Ishikawa (cell line): ENCODE results near the gene TBX10.
A peak's percentile ranks its signal among the peaks of the same experiment; 100 is the strongest.

Experiments used
- CEBPB ChIP-seq: IDR thresholded peaks from 2 replicates; pipeline ENCODE4 v1.6.1; 2012
- CREB1 ChIP-seq: IDR thresholded peaks from 2 replicates; pipeline ENCODE4 v1.6.1; 2012; ENCODE audit warnings: low read depth
- EGR1 ChIP-seq: IDR thresholded peaks from 2 replicates; pipeline ENCODE4 v1.6.1; 2012
- EP300 ChIP-seq: IDR thresholded peaks from 2 replicates; pipeline ENCODE4 v1.6.1; 2012; ENCODE audit warnings: borderline replicate concordance
- FOXM1 ChIP-seq: IDR thresholded peaks from 2 replicates; pipeline ENCODE4 v1.6.1; 2012; ENCODE audit warnings: low read depth, borderline replicate concordance
- MAX ChIP-seq: IDR thresholded peaks from 2 replicates; pipeline ENCODE4 v1.6.1; 2012
- NFIC ChIP-seq: IDR thresholded peaks from 2 replicates; pipeline ENCODE4 v1.6.1; 2012
- RAD21 ChIP-seq: IDR thresholded peaks from 2 replicates; pipeline ENCODE4 v1.6.1; 2012; ENCODE audit warnings: low read depth
- REST ChIP-seq: IDR thresholded peaks from 2 replicates; pipeline ENCODE4 v1.6.1; 2012; ENCODE audit warnings: low read depth, mild to moderate bottlenecking
- TAF1 ChIP-seq: IDR thresholded peaks from 2 replicates; pipeline ENCODE4 v1.6.1; 2012; ENCODE audit warnings: low read depth, mild to moderate bottlenecking
- TCF12 ChIP-seq: IDR thresholded peaks from 2 replicates; pipeline ENCODE4 v1.6.1; 2012; ENCODE audit warnings: low read depth
- TEAD4 ChIP-seq: IDR thresholded peaks from 2 replicates; pipeline ENCODE4 v1.6.1; 2012
- USF1 ChIP-seq: IDR thresholded peaks from 2 replicates; pipeline ENCODE4 v1.6.1; 2012
- YY1 ChIP-seq: IDR thresholded peaks from 2 replicates; pipeline ENCODE4 v1.6.1; 2012; ENCODE audit warnings: low read depth
- ZBTB7A ChIP-seq: IDR thresholded peaks from 2 replicates; pipeline ENCODE4 v1.6.1; 2012; ENCODE audit warnings: low read depth

TBX10 gene

GRCh38 chr11:67584205-67584880 is 55.2 kb downstream of the TBX10 start:
- no peak for TF ChIP-seq TCF12
- no peak for TF ChIP-seq YY1
- TF ChIP-seq MAX = no peak
- TF ChIP-seq FOXM1 = no peak
- no peak for TF ChIP-seq REST
- no peak for TF ChIP-seq NFIC
- no peak for TF ChIP-seq RAD21
- no peak for TF ChIP-seq CEBPB
- TF ChIP-seq EGR1 = no peak
- no peak for TF ChIP-seq USF1
- no peak for TF ChIP-seq CREB1
- no peak for TF ChIP-seq EP300
- no peak for TF ChIP-seq TAF1
- no peak for TF ChIP-seq ZBTB7A
- TF ChIP-seq TEAD4 = no peak

- TF ChIP-seq YY1 = no peak
- peak; percentile 59; the same call in 1 of the 2 replicates for TF ChIP-seq TAF1
- TF ChIP-seq USF1 = no peak
- no peak for TF ChIP-seq CEBPB
- no peak for TF ChIP-seq REST
- no peak for TF ChIP-seq TCF12
- TF ChIP-seq RAD21 = peak; percentile 44
- no peak for TF ChIP-seq FOXM1
- no peak for TF ChIP-seq EGR1
- peak; percentile 90; the same call in 1 of the 2 replicates for TF ChIP-seq ZBTB7A
- TF ChIP-seq NFIC = no peak
- TF ChIP-seq MAX = peak; percentile 53; the same call in 1 of the 2 replicates
- TF ChIP-seq CREB1 = no peak
- no peak for TF ChIP-seq TEAD4
- TF ChIP-seq EP300 = no peak
These were observed 56.0 kb downstream of the TBX10 start, which contains the start of gene GSTP1 for GRCh38 chr11:67583247-67584204. Gene GSTP1, plus strand, starts transcription at chr11:67583812. Its CDS starts 32 bp downstream, at chr11:67583844.

- TF ChIP-seq CREB1 (no peak), USF1 (no peak)
These were observed 57.6 kb downstream of the TBX10 start for GRCh38 chr11:67582011-67582410.

GRCh38 chr11:67581469-67581868 is 58.1 kb downstream of the TBX10 start:
- TF ChIP-seq TAF1 (no peak), TEAD4 (peak; percentile 66), EP300 (peak; percentile 25; the same call in 1 of the 2 replicates), ZBTB7A (no peak), CEBPB (0 out of 2 replicates have a peak, but pooled peaks have one; percentile 62), TCF12 (0 out of 2 replicates have a peak, but pooled peaks have one; percentile 51)
